Osteocyte (in vitro differentiated cells): ENCODE results near the gene TICAM1. TPM values are rescaled to one million over a fixed set of nuclear protein-coding genes. Genes with fewer than 3 reads are reported as not detected.
"Not testable (repeated sequence)": the region's sequence is repeated elsewhere in the genome, so short reads cannot be mapped to it uniquely, and the experiment has no call there.

Experiments
- DNase-seq: peaks from one replicate; pipeline ENCODE4 v3.0.0; 2021; ENCODE audit warnings: mixed read lengths; ENCODE audit not compliant: unreplicated experiment; ENCODE audit errors: extremely low spot score
- H3K27ac Mint-ChIP-seq: one replicate; pipeline ENCODE4 v1.8.0; 2021; ENCODE audit warnings: mild to moderate bottlenecking, mixed read lengths; ENCODE audit not compliant: unreplicated experiment
- H3K27me3 Mint-ChIP-seq: one replicate; pipeline ENCODE4 v1.8.0; 2021; ENCODE audit warnings: mixed read lengths; ENCODE audit not compliant: unreplicated experiment
- H3K36me3 Mint-ChIP-seq: one replicate; pipeline ENCODE4 v1.8.0; 2021; ENCODE audit warnings: mixed read lengths; ENCODE audit not compliant: unreplicated experiment
- H3K4me1 Mint-ChIP-seq: one replicate; pipeline ENCODE4 v1.8.0; 2021; ENCODE audit warnings: mixed read lengths; ENCODE audit not compliant: unreplicated experiment
- H3K4me3 Mint-ChIP-seq: one replicate; pipeline ENCODE4 v1.8.0; 2021; ENCODE audit warnings: mild to moderate bottlenecking, moderate library complexity, mixed read lengths; ENCODE audit not compliant: unreplicated experiment
- H3K9me3 Mint-ChIP-seq: one replicate; pipeline ENCODE4 v1.8.0; 2021; ENCODE audit warnings: mixed read lengths; ENCODE audit not compliant: unreplicated experiment
- CTCF ChIP-seq: fragments of 200-600 bp; sonication (generic); IDR thresholded peaks from 2 replicates; pipeline ENCODE4 v1.5.0; 2021; ENCODE audit warnings: antibody characterized with exemption, mild to moderate bottlenecking, moderate library complexity
- total RNA-seq: library from RNA; stranded (reverse); gene quantifications from 2 replicates; pipeline ENCODE4 v1.2.1, GENCODE V29; 2021

Gene TICAM1
- total RNA-seq, 1 donor from 2014 or later, result 6.6 TPM

GRCh38 chr19:4792019-4792865 lies 39.3 kb downstream of the TICAM1 start:
- not testable (repeated sequence) for H3K27me3 Mint-ChIP-seq, DNase-seq, H3K9me3 Mint-ChIP-seq
- H3K4me1 Mint-ChIP-seq, result peaks cover 18% of the 10 kb centered on the region
- peak overlapping the region; percentile 72 for H3K4me3 Mint-ChIP-seq
- H3K36me3 Mint-ChIP-seq, result peaks cover 13% of the 10 kb centered on the region
- peak overlapping the region; percentile 59 for H3K27ac Mint-ChIP-seq

GRCh38 chr19:4791183-4792018 lies 40.1 kb downstream of the TICAM1 start, which contains the start of gene FEM1A:
TSS of gene FEM1A (plus strand) at chr19:4791734. CDS start at chr19:4791855, 121 bp downstream.
- Mint-ChIP-seq H3K36me3 (peaks cover 9% of the 10 kb centered on the region), H3K27ac (peak within 1 kb of the TSS; percentile 59), H3K9me3 (no peaks in the 10 kb centered on the region), H3K27me3 (peaks cover 3% of the 10 kb centered on the region), H3K4me3 (peak within 1 kb of the TSS; percentile 72), H3K4me1 (peaks cover 18% of the 10 kb centered on the region)
- peak; percentile 99 for TF ChIP-seq CTCF
- DNase-seq, result peak; percentile 99

GRCh38 chr19:4786412-4787016 lies 45.0 kb downstream of the TICAM1 start:
- peaks cover 11% of the 10 kb centered on the region for H3K27me3 Mint-ChIP-seq
- DNase-seq, H3K4me3 Mint-ChIP-seq, H3K9me3 Mint-ChIP-seq, H3K36me3 Mint-ChIP-seq, H3K27ac Mint-ChIP-seq, H3K4me1 Mint-ChIP-seq: not testable (repeated sequence)

- H3K36me3 Mint-ChIP-seq, result no peaks in the 10 kb centered on the region
- no peak for DNase-seq
These were observed 49.7 kb downstream of the TICAM1 start for GRCh38 chr19:4781801-4782200.

GRCh38 chr19:4780860-4781259 lies 50.7 kb downstream of the TICAM1 start:
- no peaks in the 10 kb centered on the region for H3K36me3 Mint-ChIP-seq
- no peak overlapping the region for H3K4me3 Mint-ChIP-seq

More at GRCh38 chr19:4781801-4782200, 49.7 kb downstream of the TICAM1 start:
- no peak overlapping the region for H3K4me3 Mint-ChIP-seq
- peaks cover 12% of the 10 kb centered on the region for H3K27me3 Mint-ChIP-seq
- TF ChIP-seq CTCF, result no peak
- no peaks in the 10 kb centered on the region for H3K4me1 Mint-ChIP-seq
- no peaks in the 10 kb centered on the region for H3K9me3 Mint-ChIP-seq
- H3K27ac Mint-ChIP-seq, result no peak overlapping the region

GRCh38 chr19:4778124-4778523 lies 53.4 kb downstream of the TICAM1 start:
- H3K27ac Mint-ChIP-seq, DNase-seq, H3K4me1 Mint-ChIP-seq, H3K9me3 Mint-ChIP-seq, H3K4me3 Mint-ChIP-seq, H3K36me3 Mint-ChIP-seq: not testable (repeated sequence)
- peaks cover 17% of the 10 kb centered on the region for H3K27me3 Mint-ChIP-seq

More at GRCh38 chr19:4780860-4781259, 50.7 kb downstream of the TICAM1 start:
- Mint-ChIP-seq H3K27ac (no peak overlapping the region), H3K4me1 (no peaks in the 10 kb centered on the region), H3K9me3 (no peaks in the 10 kb centered on the region), H3K27me3 (peaks cover 14% of the 10 kb centered on the region)
- no peak for TF ChIP-seq CTCF
- DNase-seq, result no peak
